NOMO-1 treated with dmso at 0.1 percent for 144 hours (cell line): ENCODE results near the gene COLEC12.

ENCODE experiments used
- DNase-seq: peaks from one replicate; lab custom pipeline; 2025; ENCODE audit not compliant: unreplicated experiment; lab: John Stamatoyannopoulos, UW

The COLEC12 gene

GRCh38 chr18:446941-447560 lies 53.5 kb downstream of the COLEC12 start:
- DNase-seq, result no peak

- no peak for DNase-seq
Observed at GRCh38 chr18:445055-445454, 55.4 kb downstream of the COLEC12 start.

GRCh38 chr18:438571-438970 lies 61.9 kb downstream of the COLEC12 start:
- no peak for DNase-seq

GRCh38 chr18:435940-436339 lies 64.6 kb downstream of the COLEC12 start:
- DNase-seq, result no peak

- no peak for DNase-seq
Observed at GRCh38 chr18:434410-434809, 66.1 kb downstream of the COLEC12 start.

- DNase-seq, result no peak
Observed at GRCh38 chr18:433960-434359, 66.5 kb downstream of the COLEC12 start.

GRCh38 chr18:433298-433697 lies 67.2 kb downstream of the COLEC12 start:
- no peak for DNase-seq

GRCh38 chr18:432791-433190 lies 67.7 kb downstream of the COLEC12 start:
- no peak for DNase-seq

- DNase-seq, result no peak
Observed at GRCh38 chr18:429030-429429, 71.5 kb downstream of the COLEC12 start.

- DNase-seq, result no peak
Observed at GRCh38 chr18:427005-427404, 73.5 kb downstream of the COLEC12 start.

- DNase-seq, result no peak
Observed at GRCh38 chr18:425106-425745, 75.3 kb downstream of the COLEC12 start.

GRCh38 chr18:424668-425067 lies 75.8 kb downstream of the COLEC12 start:
- no peak for DNase-seq

- no peak for DNase-seq
Observed at GRCh38 chr18:424071-424661, 76.3 kb downstream of the COLEC12 start.

- no peak for DNase-seq
Observed at GRCh38 chr18:422966-423365, 77.5 kb downstream of the COLEC12 start.

- DNase-seq, result no peak
Observed at GRCh38 chr18:421247-422155, 79.0 kb downstream of the COLEC12 start.

GRCh38 chr18:420661-421246 lies 79.7 kb downstream of the COLEC12 start:
- no peak for DNase-seq

- no peak for DNase-seq
Observed at GRCh38 chr18:419541-420175, 80.8 kb downstream of the COLEC12 start.

- no peak for DNase-seq
Observed at GRCh38 chr18:417495-417894, 83.0 kb downstream of the COLEC12 start.

GRCh38 chr18:416930-417329 lies 83.6 kb downstream of the COLEC12 start:
- DNase-seq, result no peak
